HG02852 (cell line): ENCODE data around the gene GNPNAT1.

Experiments
- ATAC-seq: cut with Tn5 transposase; IDR thresholded peaks from one replicate; pipeline ENCODE4 v1.9.1; 2021; ENCODE audit warnings: mild to moderate bottlenecking, moderate library complexity; ENCODE audit not compliant: unreplicated experiment

The GNPNAT1 gene

GRCh38 chr14:52791223-52792096, at the start of gene GNPNAT1:
GNPNAT1 (minus strand) TSS chr14:52791607; CDS start chr14:52784650, 6,957 bp downstream.
- ATAC-seq: peak; percentile 88

DNA sequence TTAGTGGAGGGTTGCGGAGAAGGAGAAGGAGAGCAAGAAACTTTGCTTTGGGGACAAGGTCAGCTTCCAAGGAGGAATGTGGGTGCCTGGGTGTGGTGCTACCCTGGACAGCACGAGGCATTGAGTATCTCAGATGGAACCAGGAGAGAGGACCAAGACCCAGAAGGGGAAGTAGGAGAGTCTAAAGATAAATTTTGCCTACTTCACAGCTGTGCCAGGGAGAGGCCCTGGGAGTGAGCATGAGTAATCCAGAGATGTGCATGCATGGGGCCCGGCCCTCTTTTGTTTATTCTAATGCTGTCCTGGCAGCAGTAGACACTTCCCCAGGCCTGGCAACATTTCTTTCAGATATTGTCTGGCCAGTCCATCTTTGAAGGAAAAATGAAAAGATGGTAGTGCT, 49.5 kb upstream of the GNPNAT1 start:
- no peak for ATAC-seq

DNA sequence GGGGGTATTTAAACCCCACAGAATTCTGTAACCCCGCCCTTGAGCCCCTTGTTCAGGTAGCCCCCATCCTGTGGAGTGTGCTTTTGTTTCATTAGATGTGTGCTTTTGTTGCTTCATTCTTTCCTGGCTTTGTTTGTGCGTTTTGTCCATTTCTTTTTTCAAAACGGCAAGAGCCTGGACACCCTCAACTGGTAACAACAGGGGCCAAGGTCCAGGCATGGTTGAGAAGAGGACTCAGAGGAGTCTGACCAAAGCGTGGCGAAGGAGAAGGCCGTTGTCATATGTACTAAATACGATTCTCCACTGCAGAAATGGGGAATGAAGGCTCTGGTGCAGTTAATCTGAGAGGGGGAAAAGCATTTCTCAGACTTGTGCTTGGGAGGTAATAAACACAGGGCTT, 46.0 kb upstream of the GNPNAT1 start:
- ATAC-seq: no peak

DNA sequence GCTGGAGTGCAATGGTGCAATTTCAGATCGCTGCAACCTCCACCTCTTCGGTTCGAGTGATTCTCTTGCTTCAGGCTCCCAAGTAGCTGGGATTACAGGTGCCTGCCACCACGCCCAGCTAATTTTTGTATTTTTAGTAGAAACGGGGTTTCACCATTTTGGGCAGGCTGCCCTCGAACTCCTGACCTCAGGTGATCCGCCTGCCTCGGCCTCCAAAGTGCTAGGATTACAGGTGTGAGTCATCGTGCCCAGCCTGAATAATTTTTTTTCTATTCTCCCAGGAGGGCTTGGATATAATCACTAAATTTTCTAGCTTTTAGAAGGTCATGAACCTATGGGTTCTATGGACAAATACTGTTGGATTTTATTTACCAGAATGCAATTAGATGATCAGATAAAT, 44.7 kb upstream of the GNPNAT1 start:
- ATAC-seq: no peak

GRCh38 chr14:52835122-52835903, 43.9 kb upstream of the GNPNAT1 start:
- ATAC-seq: no peak

DNA sequence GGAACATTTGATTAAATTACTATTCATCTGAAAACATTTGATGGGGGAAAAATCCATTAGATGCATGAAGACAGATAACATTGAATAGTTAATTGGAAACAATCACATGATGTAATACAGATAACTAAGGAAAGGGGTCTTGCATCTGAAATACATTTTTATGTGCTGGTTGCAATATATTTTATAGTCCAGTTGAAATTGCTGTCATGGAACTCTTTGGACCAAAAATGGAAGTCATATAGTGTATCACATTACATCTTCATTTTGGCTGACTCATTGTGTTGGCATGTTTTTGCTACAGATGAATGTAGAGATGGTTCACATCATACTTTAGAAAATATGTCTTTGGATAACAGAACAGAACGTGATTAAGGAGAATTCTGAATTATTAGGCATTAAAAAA, 43.0 kb upstream of the GNPNAT1 start:
- ATAC-seq: no peak

GRCh38 chr14:52833891-52834290, 42.5 kb upstream of the GNPNAT1 start:
- no peak for ATAC-seq

DNA sequence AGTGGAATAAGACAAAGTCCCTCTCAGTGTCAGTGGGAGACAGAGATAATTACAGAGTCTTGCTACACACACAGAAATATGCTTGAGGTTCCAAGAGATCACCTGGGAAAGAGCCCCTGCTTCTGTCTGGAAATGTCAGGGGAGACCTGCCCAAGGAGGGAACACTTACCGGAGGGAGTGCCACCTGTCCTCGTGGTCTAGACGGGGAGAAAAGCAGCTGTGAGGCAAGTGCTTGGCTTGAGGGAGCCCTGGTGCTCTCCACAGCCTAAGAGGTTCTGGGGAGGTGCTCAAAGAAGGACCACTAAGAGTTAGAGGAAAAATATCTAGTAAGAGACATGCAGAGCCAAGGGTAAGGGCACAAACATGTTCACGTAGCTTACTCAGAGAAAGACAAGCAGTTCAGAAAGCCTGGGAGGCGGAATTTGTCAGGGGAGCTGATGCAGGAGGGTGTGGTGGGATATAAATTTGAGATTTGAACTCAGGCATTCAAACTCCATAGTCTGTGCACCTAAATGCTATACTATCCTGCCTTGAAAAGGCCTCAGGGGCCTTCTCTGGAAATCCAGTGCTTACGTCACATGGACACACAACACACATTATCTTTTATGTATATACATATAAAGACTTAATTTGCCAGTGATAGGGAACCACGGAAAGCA, 38.2 kb upstream of the GNPNAT1 start:
- no peak for ATAC-seq

- ATAC-seq: no peak
Observed at GRCh38 chr14:52827426-52827825, 36.0 kb upstream of the GNPNAT1 start.

- no peak for ATAC-seq
Observed at GRCh38 chr14:52825085-52825484, 33.7 kb upstream of the GNPNAT1 start.

- no peak for ATAC-seq
Observed at GRCh38 chr14:52824462-52824861, 33.1 kb upstream of the GNPNAT1 start.

GRCh38 chr14:52821805-52822250, 30.4 kb upstream of the GNPNAT1 start:
- ATAC-seq: no peak

GRCh38 chr14:52808101-52808500, 16.7 kb upstream of the GNPNAT1 start:
- no peak for ATAC-seq

GRCh38 chr14:52806115-52806514, 14.7 kb upstream of the GNPNAT1 start:
- ATAC-seq: no peak

GRCh38 chr14:52802597-52802996, 11.2 kb upstream of the GNPNAT1 start:
- no peak for ATAC-seq

DNA sequence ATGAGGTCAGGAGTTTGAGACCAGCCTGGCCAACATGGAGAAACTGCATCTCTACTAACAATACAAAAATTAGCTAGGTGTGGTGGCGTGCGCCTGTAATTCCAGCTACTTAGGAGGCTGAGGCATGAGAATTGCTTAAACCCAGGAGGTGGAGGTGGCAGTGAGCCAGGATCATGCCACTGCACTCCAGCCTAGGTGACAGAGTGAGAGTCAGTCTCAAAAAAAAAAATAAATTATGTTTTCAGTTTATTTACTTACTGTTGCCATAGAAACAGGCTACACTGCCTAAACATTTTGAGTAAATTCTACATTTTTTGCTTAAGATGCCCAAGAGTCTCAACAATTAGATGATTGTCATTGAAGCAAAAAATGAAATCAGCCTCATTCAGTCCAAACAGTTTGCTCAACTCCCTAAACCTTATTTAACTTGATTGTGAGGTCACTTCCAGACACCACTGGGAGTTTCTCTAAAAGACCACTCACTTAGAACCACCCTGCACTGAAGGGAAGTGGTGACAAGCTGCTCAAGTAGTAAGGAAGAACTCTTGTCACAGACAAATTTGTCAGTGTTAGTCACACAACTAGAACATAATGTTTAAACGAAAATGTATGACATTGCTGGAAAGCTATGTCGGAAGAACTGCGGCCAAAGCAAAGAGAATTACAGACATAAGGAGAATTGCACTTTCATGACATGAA, 9.8 kb upstream of the GNPNAT1 start:
- no peak for ATAC-seq

DNA sequence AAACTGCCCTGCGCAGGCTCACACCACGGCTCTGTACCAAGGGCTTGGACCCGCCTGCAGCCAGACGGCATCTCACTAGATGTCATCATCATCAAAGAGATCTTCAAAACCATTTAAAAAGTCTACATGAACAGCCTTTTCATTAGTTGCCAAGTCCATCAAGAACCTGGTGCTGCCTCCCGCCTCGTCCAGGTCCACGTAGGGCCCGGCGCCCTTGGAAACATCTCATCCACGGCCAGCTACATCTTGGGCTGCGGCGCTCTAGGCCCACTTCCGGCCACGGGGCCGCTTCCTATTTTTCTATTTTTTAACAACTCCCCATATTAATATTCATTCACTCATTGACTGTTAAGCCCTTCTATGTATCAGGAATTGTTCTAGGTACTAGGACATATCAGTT, 7.4 kb upstream of the GNPNAT1 start:
- ATAC-seq: no peak

- no peak for ATAC-seq
Observed at GRCh38 chr14:52797653-52798052, 6.2 kb upstream of the GNPNAT1 start.

GRCh38 chr14:52793061-52793460, 1.7 kb upstream of the GNPNAT1 start:
- ATAC-seq: no peak

DNA sequence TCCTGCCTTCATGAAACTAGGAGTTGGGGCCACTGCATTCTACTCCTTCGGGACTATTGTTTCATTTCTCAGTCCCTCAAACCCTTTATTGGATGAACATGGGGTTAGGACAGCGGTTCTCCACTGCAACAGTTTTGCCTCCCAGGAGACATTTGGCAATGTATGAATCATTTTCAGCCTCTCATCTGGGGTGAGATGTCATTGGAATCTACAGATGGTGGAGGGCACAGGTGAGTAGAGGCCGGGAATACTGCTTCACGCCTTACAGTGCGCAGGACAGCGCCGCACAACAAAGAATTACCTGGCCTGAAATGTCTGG, 649 bp upstream of the GNPNAT1 start:
- no peak for ATAC-seq

GRCh38 chr14:52790756-52791222, 618 bp downstream of the GNPNAT1 start:
- ATAC-seq: no peak
